ENCODE measurements around the gene CSTPP1. TPM values are rescaled to one million over a fixed set of nuclear protein-coding genes. Genes with fewer than 3 reads are reported as not detected.
A peak's percentile ranks its signal among the peaks of the same experiment; 100 is the strongest.

CSTPP1 gene
- total RNA-seq, 4 donors from 2014 or later: 47.5 to 87.6 (median 57.7) TPM

DNA sequence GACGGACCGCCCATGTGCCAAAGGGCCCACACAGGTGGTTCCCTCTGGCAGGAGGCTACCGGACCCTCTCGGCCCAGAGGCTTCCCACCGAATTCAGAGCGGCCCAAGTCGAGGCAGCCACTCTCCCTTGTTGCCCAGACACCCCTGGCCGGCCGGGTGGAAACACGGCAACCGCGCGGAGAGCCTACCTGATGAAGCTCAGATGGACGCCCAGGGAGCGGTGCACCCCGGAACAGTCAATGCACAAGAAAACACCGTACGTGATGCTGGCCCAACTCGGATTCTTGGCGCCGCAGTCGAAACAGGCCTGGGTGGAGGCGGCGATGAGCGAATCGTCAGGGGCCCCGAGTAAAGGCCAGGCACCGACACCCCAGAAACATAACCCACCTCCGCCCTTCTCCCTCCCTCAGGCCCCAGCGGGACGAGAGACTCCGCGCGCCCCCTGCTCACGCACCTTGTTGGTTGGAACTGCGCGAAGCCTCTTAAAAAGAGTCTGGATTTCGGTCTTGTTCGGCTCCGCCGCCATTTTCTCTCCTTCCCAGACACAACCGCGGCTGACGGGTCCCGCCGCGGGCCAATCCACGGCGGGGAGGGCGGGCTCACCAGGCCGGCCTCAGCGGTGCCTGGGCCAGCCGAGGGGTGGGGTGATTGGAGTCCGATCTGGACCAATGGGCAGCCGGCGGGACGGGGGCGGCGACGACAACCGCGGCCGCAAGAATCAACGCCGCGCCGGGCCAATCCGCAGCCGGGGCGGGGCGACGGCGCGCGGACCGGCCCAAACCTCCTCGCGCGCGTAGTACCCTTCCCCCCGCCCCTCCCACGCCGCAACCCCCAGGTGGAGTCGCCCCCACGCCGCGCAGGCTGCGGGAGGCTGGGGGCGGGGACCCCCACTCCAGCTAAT, 240.0 kb downstream of the CSTPP1 start, which contains the start of gene ARFGAP2:
ARFGAP2 (minus strand) TSS at position 552 of the 901 bp plus-strand sequence; CDS start at position 526, 26 bp downstream.
- peak; percentile 95 to 99 for DNase-seq (ENCODE audit: low spot score in 2 of 2)
- TF ChIP-seq, protein P1, sequence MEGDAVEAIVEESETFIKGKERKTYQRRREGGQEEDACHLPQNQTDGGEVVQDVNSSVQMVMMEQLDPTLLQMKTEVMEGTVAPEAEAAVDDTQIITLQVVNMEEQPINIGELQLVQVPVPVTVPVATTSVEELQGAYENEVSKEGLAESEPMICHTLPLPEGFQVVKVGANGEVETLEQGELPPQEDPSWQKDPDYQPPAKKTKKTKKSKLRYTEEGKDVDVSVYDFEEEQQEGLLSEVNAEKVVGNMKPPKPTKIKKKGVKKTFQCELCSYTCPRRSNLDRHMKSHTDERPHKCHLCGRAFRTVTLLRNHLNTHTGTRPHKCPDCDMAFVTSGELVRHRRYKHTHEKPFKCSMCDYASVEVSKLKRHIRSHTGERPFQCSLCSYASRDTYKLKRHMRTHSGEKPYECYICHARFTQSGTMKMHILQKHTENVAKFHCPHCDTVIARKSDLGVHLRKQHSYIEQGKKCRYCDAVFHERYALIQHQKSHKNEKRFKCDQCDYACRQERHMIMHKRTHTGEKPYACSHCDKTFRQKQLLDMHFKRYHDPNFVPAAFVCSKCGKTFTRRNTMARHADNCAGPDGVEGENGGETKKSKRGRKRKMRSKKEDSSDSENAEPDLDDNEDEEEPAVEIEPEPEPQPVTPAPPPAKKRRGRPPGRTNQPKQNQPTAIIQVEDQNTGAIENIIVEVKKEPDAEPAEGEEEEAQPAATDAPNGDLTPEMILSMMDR (IDR thresholded peaks at IDR 0.05): no peak
- TF ChIP-seq POLR2A (IDR thresholded peaks at IDR 0.05): no peak
- intact Hi-C loops (cut with DNase I; ENCODE audit: low total_unique reads): no loop called here
- WGBS, 2 donors: 1 to 2% methylated on average over 65 to 66 of the region's 89 CpGs
- H3K4me3 ChIP-seq (ENCODE audit: low read depth, poor library complexity, severe bottlenecking): peak within 1 kb of the TSS; percentile 95

DNA sequence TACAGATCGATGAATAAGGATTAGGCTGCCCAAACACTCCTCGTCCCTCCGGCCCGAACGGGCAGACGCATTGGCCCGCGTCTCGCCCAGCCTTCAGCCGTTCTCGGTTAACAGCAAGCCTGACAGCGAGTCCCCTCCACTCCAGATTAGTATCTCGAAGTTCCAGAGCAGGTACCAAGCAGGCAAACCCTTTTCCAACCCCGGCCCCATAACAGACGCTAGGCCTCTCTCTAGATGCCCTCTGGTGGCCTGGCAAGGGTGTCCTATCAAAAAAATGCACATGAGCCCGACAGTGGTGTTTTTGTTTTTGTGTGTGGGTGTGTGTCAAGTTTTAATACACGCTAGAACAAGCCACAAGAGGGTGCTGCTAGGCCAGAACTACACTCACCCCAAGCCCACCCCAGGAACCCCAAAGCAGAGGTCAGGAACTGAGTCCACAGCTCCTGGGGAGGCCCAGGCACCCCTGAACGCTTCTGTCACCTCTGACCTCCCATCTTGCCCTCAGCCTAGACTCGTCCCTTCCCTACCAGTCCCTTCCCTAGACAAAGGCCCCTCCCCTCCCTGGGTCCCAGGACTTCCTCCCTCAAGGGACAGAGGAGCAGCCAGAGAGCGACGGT, 240.8 kb downstream of the CSTPP1 start:
- intact Hi-C loops (cut with DNase I; ENCODE audit: low total_unique reads): no loop called here
- H3K4me3 ChIP-seq (ENCODE audit: low read depth, poor library complexity, severe bottlenecking): peak overlapping the region; percentile 34
- TF ChIP-seq, protein P1 (IDR thresholded peaks at IDR 0.05): peak in 1 of 3 donors; percentile 43
- TF ChIP-seq POLR2A (IDR thresholded peaks at IDR 0.05): no peak
- WGBS, 2 donors: 0 to 2% methylated on average over 9 to 21 of the region's 21 CpGs
- DNase-seq (ENCODE audit: low spot score in 2 of 2): peak in 1 of 2 donors; percentile 83

DNA sequence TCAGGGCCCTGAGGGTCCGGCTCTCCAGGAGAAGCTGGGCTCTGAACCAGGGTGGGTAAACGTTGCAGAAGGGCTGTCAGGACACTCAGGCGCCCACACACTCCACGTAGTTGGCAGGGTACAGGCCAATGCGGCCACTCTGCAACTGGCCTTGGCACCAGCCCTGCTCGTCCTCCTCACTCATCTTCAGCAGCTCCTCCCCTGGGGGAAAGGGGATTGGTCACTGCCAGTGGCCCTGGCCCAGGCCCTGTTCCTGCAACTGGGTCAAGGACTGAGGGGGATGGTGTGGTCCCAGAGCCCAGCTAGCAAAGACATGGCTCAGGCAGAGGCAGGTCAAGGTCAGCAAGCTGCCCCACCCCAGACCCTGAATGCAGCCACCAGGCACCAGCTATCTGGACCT, 241.3 kb downstream of the CSTPP1 start:
- TF ChIP-seq, protein P1 (IDR thresholded peaks at IDR 0.05): no peak
- no peak for TF ChIP-seq POLR2A (IDR thresholded peaks at IDR 0.05)
- 13 to 34% methylated on average over 4 to 6 of the region's 6 CpGs for WGBS, 2 donors
- no peak overlapping the region for H3K4me3 ChIP-seq (ENCODE audit: low read depth, poor library complexity, severe bottlenecking)
- no peak for DNase-seq (ENCODE audit: low spot score in 2 of 2)
- intact Hi-C loops (cut with DNase I; ENCODE audit: low total_unique reads): no loop called here

DNA sequence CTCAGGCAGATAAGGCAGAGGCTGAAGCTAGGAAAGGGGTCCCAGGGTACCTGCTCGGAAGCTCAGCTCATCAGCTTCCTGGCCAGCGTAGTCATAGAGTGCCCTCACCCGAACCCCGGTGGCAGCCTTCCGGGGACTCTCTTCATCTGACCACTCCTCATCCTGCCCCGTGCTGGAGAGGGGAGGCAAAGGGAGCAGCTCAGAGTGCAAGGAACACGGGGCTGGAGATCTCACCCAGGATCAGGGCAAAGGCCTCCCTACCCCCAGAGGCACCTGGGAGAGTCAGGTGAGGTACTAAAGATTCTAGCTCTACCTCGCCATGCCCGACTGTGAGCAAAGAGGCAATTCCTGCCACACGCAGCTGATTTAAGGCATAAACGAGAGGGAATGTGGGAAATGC, 241.8 kb downstream of the CSTPP1 start:
- H3K4me3 ChIP-seq (ENCODE audit: low read depth, poor library complexity, severe bottlenecking): no peak overlapping the region
- no peak for TF ChIP-seq POLR2A (IDR thresholded peaks at IDR 0.05)
- TF ChIP-seq, protein P1 (IDR thresholded peaks at IDR 0.05): no peak
- no peak for DNase-seq (ENCODE audit: low spot score in 2 of 2)
- WGBS, 2 donors: 87 to 89% methylated on average over 11 of the region's 11 CpGs
- intact Hi-C loops (cut with DNase I; ENCODE audit: low total_unique reads): no loop called here

DNA sequence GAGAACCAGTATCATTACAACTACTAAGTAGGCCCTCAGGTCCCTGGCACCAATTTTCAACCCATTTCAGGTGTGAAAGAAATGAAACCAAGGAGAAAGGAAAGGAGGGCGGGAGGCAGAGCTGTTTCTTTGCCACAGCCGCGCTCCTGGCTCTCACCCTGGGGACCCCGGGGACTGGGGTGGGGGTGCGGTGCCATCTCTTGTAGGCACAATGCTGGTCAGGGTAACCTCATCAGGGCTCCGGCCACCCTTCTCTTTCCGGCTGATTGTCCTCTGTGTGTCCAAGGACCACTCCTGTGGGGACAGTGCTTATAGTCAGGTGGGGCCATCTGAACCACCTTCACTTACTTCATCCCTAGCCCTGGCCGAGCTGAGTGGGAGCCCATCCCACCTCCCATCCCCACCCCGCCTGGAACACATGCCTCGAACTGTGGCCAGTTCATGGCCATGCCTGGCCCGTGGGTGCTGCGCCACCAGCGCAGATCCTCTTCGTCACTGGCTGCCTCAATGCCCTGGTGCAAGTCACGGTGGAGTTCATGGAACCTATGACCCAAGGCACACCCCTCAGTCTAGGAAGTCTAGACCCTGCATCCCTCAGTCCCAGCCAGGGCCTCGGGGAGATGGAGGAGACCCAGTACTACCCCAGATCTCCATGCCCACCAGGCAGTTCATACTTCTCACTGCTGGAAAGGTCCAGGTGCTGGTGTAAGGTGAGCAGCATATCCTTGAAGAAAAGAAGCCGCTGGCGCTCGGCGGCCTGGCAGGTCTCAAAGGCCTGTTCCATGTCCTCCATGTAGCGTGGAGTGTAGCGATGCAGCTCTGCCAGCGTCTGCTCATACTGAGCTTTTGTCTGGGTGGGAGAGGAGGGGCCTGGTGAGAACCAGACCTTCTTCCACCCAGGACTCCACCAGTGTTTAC, 242.4 kb downstream of the CSTPP1 start:
- intact Hi-C loops (cut with DNase I; ENCODE audit: low total_unique reads): no loop called here
- no peak for DNase-seq (ENCODE audit: low spot score in 2 of 2)
- WGBS, 2 donors: 93 to 95% methylated on average over 22 to 23 of the region's 23 CpGs
- H3K4me3 ChIP-seq (ENCODE audit: low read depth, poor library complexity, severe bottlenecking): no peak overlapping the region
- no peak for TF ChIP-seq POLR2A (IDR thresholded peaks at IDR 0.05)
- TF ChIP-seq, protein P1 (IDR thresholded peaks at IDR 0.05): no peak

Data from lower leg skin (tissue), 4 donors.